ENCODE measurements around the gene PCOLCE2. TPM values are rescaled to one million over a fixed set of nuclear protein-coding genes. Genes with fewer than 3 reads are reported as not detected.
"Not testable (repeated sequence)": the region's sequence is repeated elsewhere in the genome, so short reads cannot be mapped to it uniquely, and the experiment has no call there.

PCOLCE2 gene
- total RNA-seq, 2 experiments from 2014 or later = not detected

DNA sequence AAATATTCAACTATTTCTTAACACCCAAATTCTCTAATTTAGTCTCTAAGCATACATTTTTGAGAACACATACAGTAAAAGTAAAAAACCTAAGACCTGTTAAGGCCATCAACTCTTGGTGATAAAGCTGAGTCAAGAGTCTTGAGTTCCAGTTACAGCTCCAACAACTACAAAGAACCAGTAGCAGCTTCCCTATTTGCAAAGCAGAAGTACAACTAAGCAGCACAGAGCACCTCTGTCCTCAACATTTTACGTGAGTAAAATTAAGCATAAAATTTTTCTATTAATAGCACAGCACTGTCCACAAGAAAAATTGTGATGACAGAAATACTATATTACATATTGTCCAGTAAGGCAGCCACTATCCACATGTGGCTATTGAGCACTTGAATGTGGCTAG, 4.4 kb downstream of the PCOLCE2 start:
- H2AFZ ChIP-seq (ENCODE audit: low read length) = no peak overlapping the region
- ChIA-PET POLR2A (no interaction called here), CTCF (ENCODE audit: unreplicated experiment) (no interaction called here)
- no TSS peak for BruUV-seq (replicated peaks)
- H3K9me2 ChIP-seq (ENCODE audit: insufficient read depth, low read length) = no peaks in the 10 kb centered on the region
- TF ChIP-seq EZH2phosphoT487 (IDR thresholded peaks at IDR 0.05; ENCODE audit: borderline replicate concordance, low read depth, low read length) = no peak
- TF ChIP-seq, protein P1, sequence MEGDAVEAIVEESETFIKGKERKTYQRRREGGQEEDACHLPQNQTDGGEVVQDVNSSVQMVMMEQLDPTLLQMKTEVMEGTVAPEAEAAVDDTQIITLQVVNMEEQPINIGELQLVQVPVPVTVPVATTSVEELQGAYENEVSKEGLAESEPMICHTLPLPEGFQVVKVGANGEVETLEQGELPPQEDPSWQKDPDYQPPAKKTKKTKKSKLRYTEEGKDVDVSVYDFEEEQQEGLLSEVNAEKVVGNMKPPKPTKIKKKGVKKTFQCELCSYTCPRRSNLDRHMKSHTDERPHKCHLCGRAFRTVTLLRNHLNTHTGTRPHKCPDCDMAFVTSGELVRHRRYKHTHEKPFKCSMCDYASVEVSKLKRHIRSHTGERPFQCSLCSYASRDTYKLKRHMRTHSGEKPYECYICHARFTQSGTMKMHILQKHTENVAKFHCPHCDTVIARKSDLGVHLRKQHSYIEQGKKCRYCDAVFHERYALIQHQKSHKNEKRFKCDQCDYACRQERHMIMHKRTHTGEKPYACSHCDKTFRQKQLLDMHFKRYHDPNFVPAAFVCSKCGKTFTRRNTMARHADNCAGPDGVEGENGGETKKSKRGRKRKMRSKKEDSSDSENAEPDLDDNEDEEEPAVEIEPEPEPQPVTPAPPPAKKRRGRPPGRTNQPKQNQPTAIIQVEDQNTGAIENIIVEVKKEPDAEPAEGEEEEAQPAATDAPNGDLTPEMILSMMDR (conservative IDR thresholded peaks at IDR 0.05; ENCODE audit: low read length) = no peak
- no peaks in the 10 kb centered on the region for H4K20me1 ChIP-seq (ENCODE audit: insufficient read depth, low read length)
- no peaks in the 10 kb centered on the region for H3K4me1 ChIP-seq (ENCODE audit: insufficient read depth, low read length, poor library complexity, severe bottlenecking)
- H3K36me3 ChIP-seq (ENCODE audit: insufficient read depth, low read length) = no peaks in the 10 kb centered on the region
- H3K4me3 ChIP-seq (ENCODE audit: low read depth, low read length, poor library complexity, severe bottlenecking) = no peak overlapping the region
- H3K4me2 ChIP-seq (ENCODE audit: low read length) = no peak overlapping the region
- no peak for DNase-seq (ENCODE audit: low spot score)
- H3K79me2 ChIP-seq (ENCODE audit: insufficient read depth, low read depth, low read length) = no peaks in the 10 kb centered on the region
- no peak overlapping the region for H3K27ac ChIP-seq (ENCODE audit: low read depth, low read length, poor library complexity, severe bottlenecking)
- intact Hi-C loops (cut with micrococcal nuclease; ENCODE audit: unreplicated experiment) = no loop called here
- no peaks in the 10 kb centered on the region for H3K9me3 ChIP-seq (ENCODE audit: low read length)

GRCh38 chr3:142883534-142883933, 5.3 kb downstream of the PCOLCE2 start:
- H3K79me2 ChIP-seq (ENCODE audit: insufficient read depth, low read depth, low read length); H3K27ac ChIP-seq (ENCODE audit: low read depth, low read length, poor library complexity, severe bottlenecking); H3K9me2 ChIP-seq (ENCODE audit: insufficient read depth, low read length); H3K4me2 ChIP-seq (ENCODE audit: low read length); intact Hi-C loops (cut with micrococcal nuclease; ENCODE audit: unreplicated experiment); DNase-seq (ENCODE audit: low spot score); CTCF ChIA-PET (ENCODE audit: unreplicated experiment); H3K36me3 ChIP-seq (ENCODE audit: insufficient read depth, low read length); H4K20me1 ChIP-seq (ENCODE audit: insufficient read depth, low read length); H3K4me1 ChIP-seq (ENCODE audit: insufficient read depth, low read length, poor library complexity, severe bottlenecking); H3K4me3 ChIP-seq (ENCODE audit: low read depth, low read length, poor library complexity, severe bottlenecking); BruUV-seq (replicated peaks); H3K9me3 ChIP-seq (ENCODE audit: low read length); H2AFZ ChIP-seq (ENCODE audit: low read length): not testable (repeated sequence)
- POLR2A ChIA-PET = interaction anchor here (0.7 kb wide), 2 partner anchors 54 to 143 kb away, joined by 3 read pairs; no protein-coding TSS in a partner anchor

DNA sequence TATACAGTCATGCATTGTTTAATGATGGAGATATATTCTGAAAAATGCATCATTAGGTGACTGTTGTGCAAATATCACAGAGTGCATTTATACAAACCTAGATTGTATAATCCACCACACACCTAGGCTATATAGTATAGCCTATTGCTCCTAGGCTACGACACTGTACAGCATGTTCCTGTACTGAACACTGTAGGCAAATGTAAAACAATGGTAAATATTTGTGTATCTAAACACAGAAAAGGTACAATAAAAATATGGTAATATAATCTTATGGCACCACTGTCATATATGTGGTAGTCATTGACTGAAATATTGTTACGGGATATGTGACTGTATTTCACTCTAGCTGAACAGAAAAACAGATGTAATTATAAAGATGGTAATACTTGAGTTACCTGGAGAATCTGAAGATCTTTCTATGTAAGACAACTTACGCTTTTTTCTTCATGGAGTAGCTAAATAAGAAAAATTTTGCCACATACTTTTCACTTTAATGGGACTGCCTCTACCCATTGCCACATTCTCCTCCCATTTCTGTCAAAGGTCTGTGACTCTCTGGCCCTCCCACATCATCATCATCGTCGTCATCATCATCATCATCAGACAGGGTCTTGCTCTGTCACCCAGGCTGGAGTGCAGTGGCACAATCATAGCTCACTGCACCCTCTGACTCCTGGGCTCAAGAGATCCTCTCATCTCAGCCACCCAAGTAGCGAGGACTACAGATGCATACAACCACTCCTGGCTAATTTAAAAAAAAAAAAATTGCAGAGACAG, 7.2 kb downstream of the PCOLCE2 start:
- POLR2A ChIA-PET = interaction anchor here (0.7 kb wide), 1 partner anchor 460 kb away, joined by 3 read pairs; no protein-coding TSS in a partner anchor
- CTCF ChIA-PET (ENCODE audit: unreplicated experiment) = no interaction called here
- no peaks in the 10 kb centered on the region for H3K36me3 ChIP-seq (ENCODE audit: insufficient read depth, low read length)
- DNase-seq (ENCODE audit: low spot score) = no peak
- H3K27ac ChIP-seq (ENCODE audit: low read depth, low read length, poor library complexity, severe bottlenecking) = no peak overlapping the region
- no peaks in the 10 kb centered on the region for H3K9me2 ChIP-seq (ENCODE audit: insufficient read depth, low read length)
- H3K9me3 ChIP-seq (ENCODE audit: low read length) = no peaks in the 10 kb centered on the region
- H4K20me1 ChIP-seq (ENCODE audit: insufficient read depth, low read length) = no peaks in the 10 kb centered on the region
- TF ChIP-seq, protein P1 (conservative IDR thresholded peaks at IDR 0.05; ENCODE audit: low read length) = no peak
- TF ChIP-seq EZH2phosphoT487 (IDR thresholded peaks at IDR 0.05; ENCODE audit: borderline replicate concordance, low read depth, low read length) = no peak
- H3K4me1 ChIP-seq (ENCODE audit: insufficient read depth, low read length, poor library complexity, severe bottlenecking) = no peaks in the 10 kb centered on the region
- H3K4me3 ChIP-seq (ENCODE audit: low read depth, low read length, poor library complexity, severe bottlenecking) = no peak overlapping the region
- no TSS peak for BruUV-seq (replicated peaks)
- no peak overlapping the region for H2AFZ ChIP-seq (ENCODE audit: low read length)
- no peak overlapping the region for H3K4me2 ChIP-seq (ENCODE audit: low read length)
- no peaks in the 10 kb centered on the region for H3K79me2 ChIP-seq (ENCODE audit: insufficient read depth, low read depth, low read length)
- intact Hi-C loops (cut with micrococcal nuclease; ENCODE audit: unreplicated experiment) = no loop called here
